Dermis blood vessel endothelial cell (primary cell): ENCODE results near the gene SPDYC. TPM values are rescaled to one million over a fixed set of nuclear protein-coding genes. Genes with fewer than 3 reads are reported as not detected.

ENCODE experiments used
- DNase-seq: peaks from one replicate; pipeline ENCODE4 v3.0.0; 2010
- total RNA-seq: library from RNA; depleted of rRNA; stranded (reverse); fragments of >200 nt; gene quantifications from 2 replicates; pipeline ENCODE4 v1.2.3, GENCODE V29; 2014

Gene SPDYC
- total RNA-seq = not detected in 2 replicates

GRCh38 chr11:65170058-65170534, at the start of gene SPDYC:
TSS of gene SPDYC (plus strand) at chr11:65170233. CDS start at chr11:65171358, 1,125 bp downstream.
- no peak for DNase-seq

GRCh38 chr11:65120831-65121230, 49.2 kb upstream of the SPDYC start:
- DNase-seq = no peak

GRCh38 chr11:65121447-65121864, 48.6 kb upstream of the SPDYC start:
- DNase-seq = peak; percentile 37

- peak; percentile 99 for DNase-seq
Observed at GRCh38 chr11:65121865-65122696, 48.0 kb upstream of the SPDYC start, which contains the start of the genes FAU and MRPL49. TSS of gene FAU (minus strand) at chr11:65122134. CDS start at chr11:65121813, 321 bp downstream. TSS of gene MRPL49 (plus strand) at chr11:65122321. CDS start at chr11:65122347, 26 bp downstream.

GRCh38 chr11:65124480-65125196, 45.4 kb upstream of the SPDYC start:
- DNase-seq = no peak

- DNase-seq = no peak
Observed at GRCh38 chr11:65125197-65126056, 44.6 kb upstream of the SPDYC start.

- DNase-seq = no peak
Observed at GRCh38 chr11:65126624-65127274, 43.3 kb upstream of the SPDYC start.

GRCh38 chr11:65127473-65128181, 42.4 kb upstream of the SPDYC start:
- DNase-seq = no peak

- DNase-seq = no peak
Observed at GRCh38 chr11:65128182-65129145, 41.6 kb upstream of the SPDYC start.

- DNase-seq = no peak
Observed at GRCh38 chr11:65129649-65130441, 40.2 kb upstream of the SPDYC start.

GRCh38 chr11:65130631-65131416, 39.2 kb upstream of the SPDYC start:
- DNase-seq = no peak

GRCh38 chr11:65131417-65131776, 38.6 kb upstream of the SPDYC start:
- no peak for DNase-seq

- no peak for DNase-seq
Observed at GRCh38 chr11:65131895-65132237, 38.2 kb upstream of the SPDYC start.

- DNase-seq = no peak
Observed at GRCh38 chr11:65132238-65132987, 37.6 kb upstream of the SPDYC start.

GRCh38 chr11:65132988-65133700, 36.9 kb upstream of the SPDYC start:
- peak; percentile 28 for DNase-seq

- peak; percentile 44 for DNase-seq
Observed at GRCh38 chr11:65133724-65134123, 36.3 kb upstream of the SPDYC start.
